HepG2 (cell line): Measurements from ENCODE around the gene STX1B. TPM values are rescaled to one million over a fixed set of nuclear protein-coding genes. Genes with fewer than 3 reads are reported as not detected.

Experiments
- AGO2 ChIP-seq: fragments of 200-400 bp; formaldehyde crosslinking; optimal IDR thresholded peaks from 2 replicates; pipeline ENCODE3; 2017; ENCODE audit warnings: mild to moderate bottlenecking, low read depth, low read length, moderate library complexity
- AHR ChIP-seq: IDR thresholded peaks from 2 replicates; pipeline ENCODE4 v1.6.1; 2018; ENCODE audit warnings: missing genetic modification reagents, missing compliant biosample characterization
- AKAP8 ChIP-seq: sonication (generic); formaldehyde crosslinking; IDR thresholded peaks from 2 replicates; pipeline ENCODE4 v1.5.1; 2020; ENCODE audit warnings: mild to moderate bottlenecking, missing genetic modification reagents
- ATF3 ChIP-seq: sonication (generic); formaldehyde crosslinking; IDR thresholded peaks from 2 replicates; pipeline ENCODE4 v1.4.0; 2020; ENCODE audit warnings: missing genetic modification reagents
- DMAP1 ChIP-seq: IDR thresholded peaks from 2 replicates; pipeline ENCODE4 v1.6.1; 2016
- DNMT3B ChIP-seq: conservative IDR thresholded peaks from 2 replicates; pipeline ENCODE4 v1.6.1; 2016; ENCODE audit warnings: missing biosample characterization, control low read depth
- DPF2 ChIP-seq: sonication (generic); formaldehyde crosslinking; IDR thresholded peaks from 2 replicates; pipeline ENCODE4 v1.4.0; 2020; ENCODE audit warnings: mild to moderate bottlenecking, low read depth, missing genetic modification reagents, borderline replicate concordance
- EEA1 ChIP-seq: sonication (generic); formaldehyde crosslinking; IDR thresholded peaks from 2 replicates; pipeline ENCODE4 v1.5.1; 2020; ENCODE audit warnings: mild to moderate bottlenecking, missing genetic modification reagents, borderline replicate concordance
- GATAD1 ChIP-seq: IDR thresholded peaks from 2 replicates; pipeline ENCODE4 v1.6.1; 2016; ENCODE audit warnings: missing genetic modification reagents, missing compliant biosample characterization
- KDM4B ChIP-seq: sonication (generic); formaldehyde crosslinking; IDR thresholded peaks from 2 replicates; pipeline ENCODE4 v1.4.0; 2020; ENCODE audit warnings: missing genetic modification reagents
- KLF15 ChIP-seq: sonication (generic); formaldehyde crosslinking; IDR thresholded peaks from 2 replicates; pipeline ENCODE4 v1.8.1; 2023; ENCODE audit warnings: borderline replicate concordance, mild to moderate bottlenecking, inconsistent platforms, missing genetic modification reagents, mixed read lengths
- MBD4 ChIP-seq: IDR thresholded peaks from 2 replicates; pipeline ENCODE4 v1.6.1; 2012; ENCODE audit warnings: low read length, inconsistent platforms, borderline replicate concordance
- PCBP2 ChIP-seq: fragments of 200-400 bp; formaldehyde crosslinking; optimal IDR thresholded peaks from 2 replicates; pipeline ENCODE3; 2018; ENCODE audit warnings: low read length, low read depth; ENCODE audit not compliant: poor library complexity, severe bottlenecking
- PLRG1 ChIP-seq: fragments of 450-650 bp; conservative IDR thresholded peaks from 2 replicates; pipeline ENCODE4 v1.6.1; 2016
- RFX5 ChIP-seq: IDR thresholded peaks from 2 replicates; pipeline ENCODE4 v1.6.1; 2011; ENCODE audit warnings: low read depth, low read length, improper control_type of control experiment
- RORA ChIP-seq: sonication (generic); formaldehyde crosslinking; IDR thresholded peaks from 2 replicates; pipeline ENCODE4 v1.5.0; 2020; ENCODE audit warnings: mild to moderate bottlenecking, missing genetic modification reagents, moderate library complexity
- RXRA ChIP-seq: sonication (generic); formaldehyde crosslinking; IDR thresholded peaks from 2 replicates; pipeline ENCODE4 v1.5.1; 2020; ENCODE audit warnings: missing genetic modification reagents
- SMAD9 ChIP-seq: sonication (generic); formaldehyde crosslinking; IDR thresholded peaks from 2 replicates; pipeline ENCODE4 v1.5.1; 2020; ENCODE audit warnings: mild to moderate bottlenecking, missing genetic modification reagents
- SRSF1 ChIP-seq: fragments of 200-400 bp; formaldehyde crosslinking; optimal IDR thresholded peaks from 2 replicates; pipeline ENCODE3; 2017; ENCODE audit warnings: mild to moderate bottlenecking, low read depth, low read length, moderate library complexity
- ZBTB34 ChIP-seq: sonication (generic); formaldehyde crosslinking; IDR thresholded peaks from 2 replicates; pipeline ENCODE4 v1.8.0; 2022; ENCODE audit warnings: mild to moderate bottlenecking, missing genetic modification reagents
- ZMAT3 ChIP-seq: sonication (generic); formaldehyde crosslinking; conservative IDR thresholded peaks from 2 replicates; pipeline ENCODE4 v1.7.0; 2021; ENCODE audit warnings: missing genetic modification reagents
- ZNF496 ChIP-seq: sonication (generic); formaldehyde crosslinking; IDR thresholded peaks from 2 replicates; pipeline ENCODE4 v1.8.1; 2023; ENCODE audit warnings: mild to moderate bottlenecking, moderate library complexity, missing genetic modification reagents; ENCODE audit not compliant: insufficient replicate concordance
- ZNF616 ChIP-seq: sonication (generic); formaldehyde crosslinking; IDR thresholded peaks from 2 replicates; pipeline ENCODE4 v1.5.0; 2020; ENCODE audit warnings: low read depth, mild to moderate bottlenecking, missing genetic modification reagents
- ZNF644 ChIP-seq: IDR thresholded peaks from 2 replicates; pipeline ENCODE4 v1.6.1; 2016; ENCODE audit warnings: low read depth
- ZNF747 ChIP-seq: sonication (generic); formaldehyde crosslinking; IDR thresholded peaks from 2 replicates; pipeline ENCODE4 v1.8.1; 2023; ENCODE audit warnings: missing genetic modification reagents, mild to moderate bottlenecking, borderline replicate concordance
- polyA plus RNA-seq, 8 experiments: library from polyadenylated mRNA; depleted of rRNA in 3 of 8; stranded (reverse) in 7 of 8; unstranded in 1 of 8; fragments of >200 nt; fragmentation: Illumina TruSeq in 4 of 8; extraction: Trizol in 4 of 8; gene quantifications; 2 replicates each; pipeline versions ENCODE4 v1.2.1 to v1.2.3, GENCODE V29; 2011 to 2016; ENCODE audit warnings: low read depth in 4 of 8, missing spikeins in 1 of 8, mixed read lengths in 1 of 8; ENCODE audit not compliant: insufficient read depth in 1 of 8
- total RNA-seq, 5 experiments: library from RNA; depleted of rRNA; stranded (reverse); fragments of >200 nt; fragmentation: Illumina TruSeq; extraction: Trizol; gene quantifications; 2 replicates each; pipeline ENCODE4 v1.2.3, GENCODE V29; 2016; ENCODE audit warnings: low read depth in 1 of 5
- TF ChIP-seq, protein P1 (sequence below): sonication (generic); formaldehyde crosslinking; conservative IDR thresholded peaks from 2 replicates; pipeline ENCODE4 v1.8.0; 2022; ENCODE audit warnings: low read depth, missing genetic modification reagents
- TF ChIP-seq, protein P2 (sequence below): sonication (generic); formaldehyde crosslinking; IDR thresholded peaks from 2 replicates; pipeline ENCODE4 v1.8.0; 2022; ENCODE audit warnings: missing genetic modification reagents, mild to moderate bottlenecking, borderline replicate concordance

Gene STX1B
- total and polyA plus RNA-seq, 2 of the 13 experiments (the other 11 are each of a cell fraction or from before 2014, with no cell fraction given): 2.1 to 3.0 TPM

GRCh38 chr16:30998852-30999761, 11.3 kb downstream of the STX1B start (continued):
- TF ChIP-seq ZMAT3 (CRISPR knock-in tag) (no peak), DPF2 (CRISPR knock-in tag) (peak; percentile 80), AHR (no peak; the same call in 1 of the 2 replicates), ATF3 (CRISPR knock-in tag) (no peak), KDM4B (CRISPR knock-in tag) (no peak), ZNF616 (CRISPR knock-in tag) (no peak), ZNF644 (CRISPR knock-in tag) (peak; percentile 72; the same call in 1 of the 2 replicates), KLF15 (CRISPR knock-in tag) (no peak), AGO2 (no peak), RXRA (CRISPR knock-in tag) (peak; percentile 76; the same call in 1 of the 2 replicates), AKAP8 (CRISPR knock-in tag) (peak; percentile 79; the same call in 1 of the 2 replicates), SMAD9 (no peak; the same call in 1 of the 2 replicates), SRSF1 (no peak), DNMT3B (no peak), DMAP1 (peak; percentile 60; the same call in 1 of the 2 replicates), RFX5 (no peak), ZBTB34 (no peak; the same call in 1 of the 2 replicates), MBD4 (no peak), GATAD1 (CRISPR knock-in tag) (no peak; the same call in 1 of the 2 replicates), PCBP2 (no peak), ZNF747 (CRISPR knock-in tag) (peak; percentile 69; the same call in 1 of the 2 replicates), ZNF496 (no peak), RORA (CRISPR knock-in tag) (peak; percentile 93; the same call in 1 of the 2 replicates), EEA1 (CRISPR knock-in tag) (no peak), PLRG1 (no peak)
- TF ChIP-seq, protein P1, sequence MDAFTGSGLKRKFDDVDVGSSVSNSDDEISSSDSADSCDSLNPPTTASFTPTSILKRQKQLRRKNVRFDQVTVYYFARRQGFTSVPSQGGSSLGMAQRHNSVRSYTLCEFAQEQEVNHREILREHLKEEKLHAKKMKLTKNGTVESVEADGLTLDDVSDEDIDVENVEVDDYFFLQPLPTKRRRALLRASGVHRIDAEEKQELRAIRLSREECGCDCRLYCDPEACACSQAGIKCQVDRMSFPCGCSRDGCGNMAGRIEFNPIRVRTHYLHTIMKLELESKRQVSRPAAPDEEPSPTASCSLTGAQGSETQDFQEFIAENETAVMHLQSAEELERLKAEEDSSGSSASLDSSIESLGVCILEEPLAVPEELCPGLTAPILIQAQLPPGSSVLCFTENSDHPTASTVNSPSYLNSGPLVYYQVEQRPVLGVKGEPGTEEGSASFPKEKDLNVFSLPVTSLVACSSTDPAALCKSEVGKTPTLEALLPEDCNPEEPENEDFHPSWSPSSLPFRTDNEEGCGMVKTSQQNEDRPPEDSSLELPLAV: no peak
- TF ChIP-seq, protein P2, sequence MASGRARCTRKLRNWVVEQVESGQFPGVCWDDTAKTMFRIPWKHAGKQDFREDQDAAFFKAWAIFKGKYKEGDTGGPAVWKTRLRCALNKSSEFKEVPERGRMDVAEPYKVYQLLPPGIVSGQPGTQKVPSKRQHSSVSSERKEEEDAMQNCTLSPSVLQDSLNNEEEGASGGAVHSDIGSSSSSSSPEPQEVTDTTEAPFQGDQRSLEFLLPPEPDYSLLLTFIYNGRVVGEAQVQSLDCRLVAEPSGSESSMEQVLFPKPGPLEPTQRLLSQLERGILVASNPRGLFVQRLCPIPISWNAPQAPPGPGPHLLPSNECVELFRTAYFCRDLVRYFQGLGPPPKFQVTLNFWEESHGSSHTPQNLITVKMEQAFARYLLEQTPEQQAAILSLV (CRISPR knock-in tag): peak; percentile 73; the same call in 1 of the 2 replicates
